ENCODE data around the gene MIA. TPM values are rescaled to one million over a fixed set of nuclear protein-coding genes. Genes with fewer than 3 reads are reported as not detected.

Gene MIA
- total and polyA plus RNA-seq, 7 donors, result 2.1 to 19.1 (median 12.0) TPM; not detected in 1

- H3K4me1 ChIP-seq, result peaks cover 0 to 88% (median 84%) of the 10 kb centered on the region in 4 donors
- no peaks in the 10 kb centered on the region for H3K27me3 ChIP-seq
- DNase-seq, result no peak
- peaks cover 0 to 30% (median 19%) of the 10 kb centered on the region in 4 donors for H3K36me3 ChIP-seq
- WGBS, 2 donors, result 78 to 79% methylated on average over 18 of the region's 18 CpGs
- H3K9me3 ChIP-seq, result no peaks in the 10 kb centered on the region
- peak overlapping the region in 1 of 4 donors; percentile 16 for H3K4me3 ChIP-seq
- H3K27ac ChIP-seq, result peak overlapping the region; percentile 89 to 99 (median 96)
- TF ChIP-seq POLR2AphosphoS5 (IDR thresholded peaks at IDR 0.05) (peak in 1 of 4 donors; percentile 1), POLR2A (IDR thresholded peaks at IDR 0.05) (no peak), EP300 (IDR thresholded peaks at IDR 0.05) (no peak)
- TF ChIP-seq, protein P1, sequence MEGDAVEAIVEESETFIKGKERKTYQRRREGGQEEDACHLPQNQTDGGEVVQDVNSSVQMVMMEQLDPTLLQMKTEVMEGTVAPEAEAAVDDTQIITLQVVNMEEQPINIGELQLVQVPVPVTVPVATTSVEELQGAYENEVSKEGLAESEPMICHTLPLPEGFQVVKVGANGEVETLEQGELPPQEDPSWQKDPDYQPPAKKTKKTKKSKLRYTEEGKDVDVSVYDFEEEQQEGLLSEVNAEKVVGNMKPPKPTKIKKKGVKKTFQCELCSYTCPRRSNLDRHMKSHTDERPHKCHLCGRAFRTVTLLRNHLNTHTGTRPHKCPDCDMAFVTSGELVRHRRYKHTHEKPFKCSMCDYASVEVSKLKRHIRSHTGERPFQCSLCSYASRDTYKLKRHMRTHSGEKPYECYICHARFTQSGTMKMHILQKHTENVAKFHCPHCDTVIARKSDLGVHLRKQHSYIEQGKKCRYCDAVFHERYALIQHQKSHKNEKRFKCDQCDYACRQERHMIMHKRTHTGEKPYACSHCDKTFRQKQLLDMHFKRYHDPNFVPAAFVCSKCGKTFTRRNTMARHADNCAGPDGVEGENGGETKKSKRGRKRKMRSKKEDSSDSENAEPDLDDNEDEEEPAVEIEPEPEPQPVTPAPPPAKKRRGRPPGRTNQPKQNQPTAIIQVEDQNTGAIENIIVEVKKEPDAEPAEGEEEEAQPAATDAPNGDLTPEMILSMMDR (IDR thresholded peaks at IDR 0.05), result peak in 3 of 4 experiments; percentile 2 to 23 (median 2)
- intact Hi-C loops (cut with DNase I), result no loop called here
Measured at GRCh38 chr19:40807147-40808020, 32.1 kb downstream of the MIA start.

DNA sequence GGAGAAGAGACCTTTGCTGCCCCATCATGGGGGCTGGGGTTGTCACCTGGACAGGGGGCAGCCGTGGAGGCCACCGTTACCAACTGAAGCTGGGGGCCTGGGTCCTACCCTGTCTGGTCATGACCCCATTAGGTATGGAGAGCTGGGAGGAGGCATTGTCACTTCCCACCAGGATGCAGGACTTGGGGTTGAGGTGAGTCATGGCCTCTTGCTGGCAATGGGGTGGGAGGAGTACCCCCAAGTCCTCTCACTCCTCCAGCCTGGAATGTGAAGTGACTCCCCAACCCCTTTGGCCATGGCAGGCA lies 32.7 kb downstream of the MIA start:
- Histone ChIP-seq H3K9me3 (no peaks in the 10 kb centered on the region), H3K4me3 (no peak overlapping the region), H3K36me3 (peaks cover 0 to 30% (median 19%) of the 10 kb centered on the region in 4 donors), H3K27ac (peak overlapping the region; percentile 19 to 99 (median 93)), H3K27me3 (no peaks in the 10 kb centered on the region), H3K4me1 (peaks cover 0 to 88% (median 84%) of the 10 kb centered on the region in 4 donors)
- no peak for TF ChIP-seq POLR2AphosphoS5 (IDR thresholded peaks at IDR 0.05)
- TF ChIP-seq, protein P1 (IDR thresholded peaks at IDR 0.05), result no peak
- TF ChIP-seq EP300 (IDR thresholded peaks at IDR 0.05), result no peak
- no peak for TF ChIP-seq POLR2A (IDR thresholded peaks at IDR 0.05)
- intact Hi-C loops (cut with DNase I), result no loop called here
- no peak for DNase-seq
- WGBS, 2 donors, result 88 to 89% methylated on average over 2 of the region's 2 CpGs

- TF ChIP-seq EP300 (IDR thresholded peaks at IDR 0.05), result no peak
- TF ChIP-seq POLR2A (IDR thresholded peaks at IDR 0.05), result no peak
- TF ChIP-seq POLR2AphosphoS5 (IDR thresholded peaks at IDR 0.05), result peak in 1 of 4 donors; percentile 33
- H3K4me3 ChIP-seq, result no peak overlapping the region
- no peaks in the 10 kb centered on the region for H3K9me3 ChIP-seq
- peaks cover 0 to 86% (median 82%) of the 10 kb centered on the region in 4 donors for H3K4me1 ChIP-seq
- H3K27ac ChIP-seq, result peak overlapping the region in 1 of 4 donors; percentile 99
- DNase-seq, result no peak
- intact Hi-C loops (cut with DNase I), result no loop called here
- H3K27me3 ChIP-seq, result no peaks in the 10 kb centered on the region
- H3K36me3 ChIP-seq, result peaks cover 0 to 30% (median 19%) of the 10 kb centered on the region in 4 donors
- WGBS, 2 donors, result 92% methylated on average over 5 of the region's 5 CpGs
Measured at GRCh38 chr19:40808497-40808896, 33.2 kb downstream of the MIA start.

GRCh38 chr19:40809358-40810086 lies 34.2 kb downstream of the MIA start:
- H3K27me3 ChIP-seq, result no peaks in the 10 kb centered on the region
- peaks cover 0 to 26% (median 17%) of the 10 kb centered on the region in 4 donors for H3K36me3 ChIP-seq
- intact Hi-C loops (cut with DNase I), result loop anchor here (5.0 kb wide), 1 partner anchor 147 kb away; no protein-coding TSS in a partner anchor
- TF ChIP-seq, protein P1 (IDR thresholded peaks at IDR 0.05), result no peak
- TF ChIP-seq POLR2AphosphoS5 (IDR thresholded peaks at IDR 0.05), result peak in 2 of 4 donors; percentile 13 to 34
- DNase-seq, result no peak
- H3K4me1 ChIP-seq, result peaks cover 0 to 85% (median 75%) of the 10 kb centered on the region in 4 donors
- H3K9me3 ChIP-seq, result no peaks in the 10 kb centered on the region
- WGBS, 2 donors, result 95 to 96% methylated on average over 39 of the region's 39 CpGs
- H3K4me3 ChIP-seq, result peak overlapping the region in 1 of 4 donors; percentile 51
- H3K27ac ChIP-seq, result peak overlapping the region; percentile 80 to 99 (median 81)

GRCh38 chr19:40810160-40810559 lies 34.8 kb downstream of the MIA start:
- Histone ChIP-seq H3K27ac (peak overlapping the region; percentile 80 to 99 (median 81)), H3K36me3 (peaks cover 0 to 26% (median 17%) of the 10 kb centered on the region in 4 donors), H3K9me3 (no peaks in the 10 kb centered on the region), H3K27me3 (no peaks in the 10 kb centered on the region), H3K4me3 (peak overlapping the region; percentile 24 to 51 (median 46)), H3K4me1 (peaks cover 0 to 78% (median 69%) of the 10 kb centered on the region in 4 donors)
- intact Hi-C loops (cut with DNase I), result loop anchor here (5.0 kb wide), 1 partner anchor 148 kb away; no protein-coding TSS in a partner anchor
- no peak for DNase-seq
- 69 to 87% methylated on average over 14 of the region's 14 CpGs for WGBS, 2 donors
- TF ChIP-seq, protein P1 (IDR thresholded peaks at IDR 0.05), result no peak
- no peak for TF ChIP-seq POLR2A (IDR thresholded peaks at IDR 0.05)
- TF ChIP-seq EP300 (IDR thresholded peaks at IDR 0.05), result no peak
- no peak for TF ChIP-seq POLR2AphosphoS5 (IDR thresholded peaks at IDR 0.05)

All from sigmoid colon (tissue), 7 donors.